ENCODE results near the gene EIF3B. TPM values are rescaled to one million over a fixed set of nuclear protein-coding genes. Genes with fewer than 3 reads are reported as not detected.
"Not testable (repeated sequence)": the region's sequence is repeated elsewhere in the genome, so short reads cannot be mapped to it uniquely, and the experiment has no call there.

The EIF3B gene
- total RNA-seq, 1 donor from 2014 or later: 172 TPM

GRCh38 chr7:2398506-2398905 is 43.9 kb downstream of the EIF3B start:
- intact Hi-C loops (cut with micrococcal nuclease): no loop called here

DNA sequence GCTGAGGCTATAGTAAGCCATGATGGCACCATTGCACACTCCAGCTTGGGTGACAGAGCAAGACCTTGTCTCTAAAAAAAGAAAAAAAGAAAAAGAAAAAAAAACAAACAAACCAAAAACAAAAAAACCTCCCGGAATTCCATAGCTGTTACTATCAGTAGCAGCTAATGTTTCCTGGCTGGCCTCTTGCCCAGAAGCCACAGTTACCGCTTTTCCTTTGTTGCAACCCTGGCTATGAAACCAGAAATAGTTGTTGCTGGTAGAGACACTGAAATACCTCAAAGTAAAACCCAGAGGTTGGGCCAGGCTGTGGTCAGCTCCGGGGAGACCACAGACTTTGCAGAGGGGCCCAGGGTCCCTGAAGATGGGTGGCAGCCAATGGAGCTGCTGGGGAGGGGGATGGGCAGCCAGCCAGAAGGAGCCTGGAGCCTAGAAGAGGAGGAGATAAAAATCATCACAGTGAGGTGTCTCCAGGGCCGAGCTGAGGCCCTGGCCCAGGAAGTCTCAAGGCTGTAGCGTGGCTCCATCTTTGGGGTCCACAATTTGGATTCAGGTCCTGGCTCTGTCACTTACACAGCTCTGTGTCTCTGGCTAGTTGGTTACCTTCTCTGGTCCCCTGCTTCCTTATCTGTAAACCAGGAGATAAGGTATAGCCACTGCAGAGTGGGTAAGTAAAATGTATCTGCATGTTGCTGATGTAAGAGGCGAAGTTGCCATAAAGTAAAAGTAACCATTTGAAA is 45.4 kb downstream of the EIF3B start:
- intact Hi-C loops (cut with micrococcal nuclease): no loop called here

- intact Hi-C loops (cut with micrococcal nuclease): loop anchor here (1.0 to 2.0 kb wide), 2 partner anchors 88 to 228 kb away; partner anchors contain the start of genes SNX8 and TTYH3
Measured at GRCh38 chr7:2402687-2403013, 48.0 kb downstream of the EIF3B start.

DNA sequence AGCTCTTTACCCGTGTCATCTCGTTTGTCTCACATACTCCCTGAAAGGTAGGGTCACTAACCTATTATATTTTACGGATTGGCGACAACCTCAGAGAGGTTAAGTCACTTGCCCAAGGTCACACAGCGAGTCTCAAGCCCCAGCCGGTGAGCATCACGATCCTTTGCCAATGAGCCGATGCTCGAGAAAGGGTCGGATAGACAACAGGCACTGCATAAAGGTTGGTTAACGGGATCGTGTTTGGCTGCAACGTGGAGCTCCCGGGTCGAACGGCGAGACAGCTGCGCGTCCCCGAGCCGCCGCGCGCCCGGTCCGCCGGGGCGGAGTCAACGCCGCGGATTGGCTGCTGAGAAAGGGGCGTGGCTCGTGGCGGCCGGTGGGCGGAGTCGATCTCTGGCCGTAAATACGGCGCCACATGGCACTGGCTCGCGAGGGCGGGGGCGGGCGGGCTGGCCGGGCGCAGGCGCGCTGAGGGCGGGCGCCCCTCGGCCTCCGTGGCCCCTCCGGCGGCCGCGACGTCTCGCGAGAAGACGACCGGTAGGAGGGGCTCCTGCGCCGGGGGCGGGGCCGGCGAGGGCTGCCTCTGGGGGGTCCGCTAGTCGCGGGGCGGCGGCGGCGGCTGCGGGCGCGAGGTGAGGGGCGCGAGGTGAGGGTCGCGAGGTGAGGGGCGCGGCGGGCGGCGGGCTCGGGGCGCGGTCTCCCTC is 48.5 kb downstream of the EIF3B start, which contains the start of gene CHST12:
Gene CHST12 (plus strand): TSS at position 598 of the 704 bp plus-strand sequence. CDS start 29,029 bp downstream, outside the sequence.
- intact Hi-C loops (cut with micrococcal nuclease): loop anchor here (1.0 to 2.0 kb wide), 2 partner anchors 89 to 228 kb away; partner anchors contain the start of genes SNX8 and TTYH3

DNA sequence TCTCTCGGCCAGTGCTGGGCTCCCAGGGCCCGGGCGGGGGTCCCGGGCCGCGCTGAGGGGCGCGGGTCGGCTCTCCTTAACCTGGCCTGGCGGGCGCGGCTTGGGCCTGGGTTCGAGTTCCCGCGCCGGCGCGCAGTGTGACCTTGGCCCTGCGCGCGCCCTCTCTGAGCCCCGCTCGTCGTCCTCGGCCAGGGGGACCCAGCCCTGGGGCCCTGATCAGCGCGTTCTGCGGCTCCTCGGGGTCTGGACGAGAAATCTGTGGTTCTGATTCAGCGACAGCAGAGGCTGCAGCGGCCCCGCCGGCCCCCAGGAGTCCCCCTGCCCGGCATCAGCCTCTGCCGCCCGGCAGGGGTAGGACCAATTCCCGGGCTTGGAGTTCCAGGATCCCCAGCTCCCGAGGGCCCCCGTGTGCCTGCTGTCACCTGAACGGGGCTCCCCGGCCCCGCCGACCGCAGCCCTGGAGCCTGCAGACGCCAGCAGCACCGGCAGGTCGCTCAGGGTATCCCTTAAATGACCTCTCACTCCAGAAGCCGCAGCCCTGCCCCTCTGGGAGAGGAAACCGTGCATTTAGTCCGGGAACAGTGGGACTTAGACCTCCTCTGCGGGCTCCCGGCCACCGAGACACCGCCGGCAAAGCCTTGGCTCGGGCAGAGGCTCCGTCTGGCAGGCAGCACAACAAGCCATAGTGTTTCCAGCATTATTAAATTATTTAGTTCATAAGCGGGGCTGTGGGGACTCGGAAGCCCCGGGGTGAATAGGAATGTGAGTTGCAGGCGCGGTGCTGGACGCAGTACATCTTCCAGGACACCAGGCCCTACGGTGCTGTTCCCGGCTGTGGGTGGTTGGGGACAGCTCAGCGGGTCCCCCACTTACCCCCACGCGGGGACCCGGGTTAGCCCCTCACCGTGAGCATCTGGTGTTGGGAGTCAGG is 49.4 kb downstream of the EIF3B start:
- intact Hi-C loops (cut with micrococcal nuclease): loop anchor here (1.0 to 2.0 kb wide), 2 partner anchors 90 to 227 kb away; partner anchors contain the start of genes SNX8 and TTYH3

GRCh38 chr7:2404714-2405119 is 50.1 kb downstream of the EIF3B start:
- intact Hi-C loops (cut with micrococcal nuclease): loop anchor here (5.0 kb wide), 1 partner anchor 462 kb away; no protein-coding TSS in a partner anchor

DNA sequence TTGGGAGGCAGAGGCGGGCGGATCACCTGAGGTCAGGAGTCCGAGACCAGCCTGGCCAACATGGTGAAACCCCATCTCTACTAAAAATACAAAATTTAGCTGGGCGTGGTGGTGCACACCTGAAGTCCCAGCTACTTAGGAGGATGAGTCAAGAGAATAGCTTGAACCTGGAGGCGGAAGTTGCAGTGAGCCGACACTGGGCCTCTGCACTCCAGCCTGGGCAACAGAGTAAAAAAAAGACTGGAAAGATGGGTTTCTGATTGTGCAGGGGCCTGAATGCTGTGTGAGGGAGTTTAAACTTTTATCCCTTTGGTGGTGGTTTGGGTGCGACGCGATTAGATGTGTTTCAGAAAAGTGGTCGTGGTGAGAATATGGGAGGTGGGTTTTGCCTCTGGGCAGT is 50.6 kb downstream of the EIF3B start:
- intact Hi-C loops (cut with micrococcal nuclease): loop anchor here (5.0 kb wide), 1 partner anchor 463 kb away; no protein-coding TSS in a partner anchor

DNA sequence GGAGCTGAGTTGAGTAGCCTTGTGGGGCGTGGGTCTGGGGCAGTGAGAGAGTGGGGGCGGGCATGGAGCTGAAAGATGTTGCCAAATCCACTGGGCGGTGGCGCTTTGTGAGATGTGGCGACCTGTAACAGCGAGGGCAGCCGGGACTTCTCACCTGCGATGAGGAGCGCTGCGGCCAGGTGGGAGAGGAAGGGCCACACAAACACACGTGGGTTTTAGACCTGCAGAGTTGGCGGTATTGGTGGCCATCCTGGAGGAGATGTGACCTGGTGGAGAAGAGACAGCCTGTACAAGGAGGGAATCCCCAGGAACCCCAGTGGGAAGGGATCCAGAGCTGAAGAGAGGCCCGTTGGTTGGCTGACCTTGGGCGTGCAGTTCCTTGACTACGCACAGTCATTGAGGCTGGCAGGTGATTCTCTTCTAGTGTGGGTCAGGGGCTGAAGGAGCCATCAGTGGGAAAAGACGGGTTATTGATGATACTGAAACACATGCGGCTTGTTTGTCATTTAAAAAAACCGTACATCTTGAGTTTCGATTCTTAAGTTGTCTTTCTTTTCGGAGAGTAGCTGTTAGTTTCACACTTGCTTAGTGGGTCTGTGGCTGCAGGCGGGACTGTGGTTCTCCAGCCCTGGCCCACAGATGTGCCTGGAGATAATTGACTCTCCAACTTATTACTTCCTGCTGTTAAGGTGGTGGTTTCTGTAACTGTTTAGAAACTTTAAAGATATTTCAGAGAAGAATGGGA is 51.1 kb downstream of the EIF3B start:
- intact Hi-C loops (cut with micrococcal nuclease): loop anchor here (1.0 to 5.0 kb wide), 9 partner anchors 13 to 463 kb away; partner anchors contain the start of genes BRAT1, EIF3B, LFNG and MAD1L1

DNA sequence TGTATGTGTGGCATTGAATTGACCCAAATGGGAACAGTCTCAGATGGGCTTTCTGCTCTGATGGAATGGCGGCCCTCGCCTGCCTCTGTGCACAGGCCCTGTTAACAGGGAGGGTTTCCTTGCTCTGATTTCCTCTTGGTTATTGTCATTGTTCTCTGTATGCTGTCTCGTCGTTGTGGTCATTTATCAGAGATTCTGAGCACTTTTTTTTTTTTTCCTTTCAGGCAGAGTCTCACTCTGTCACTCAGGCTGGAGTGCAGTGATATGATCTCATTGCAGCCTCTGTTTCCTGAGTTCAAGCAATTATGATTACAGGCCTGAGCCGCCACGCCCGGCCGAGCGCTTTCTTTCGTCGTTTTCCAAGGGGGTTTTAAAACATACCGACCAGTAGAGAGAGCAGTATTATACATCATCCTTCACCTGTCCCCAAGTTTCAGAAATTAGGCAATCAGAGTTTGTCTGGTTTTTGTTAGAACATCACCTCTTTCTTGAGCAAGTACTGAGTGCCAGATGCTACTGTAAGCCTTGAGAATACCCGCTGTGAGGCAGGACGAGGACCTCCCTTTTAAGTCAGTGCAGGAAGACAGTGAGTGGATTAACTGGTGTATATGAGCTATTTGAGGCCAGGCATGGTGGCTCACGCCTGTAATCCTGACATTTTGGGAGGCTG is 55.3 kb downstream of the EIF3B start:
- intact Hi-C loops (cut with micrococcal nuclease): loop anchor here (5.0 kb wide), 1 partner anchor 468 kb away; no protein-coding TSS in a partner anchor

DNA sequence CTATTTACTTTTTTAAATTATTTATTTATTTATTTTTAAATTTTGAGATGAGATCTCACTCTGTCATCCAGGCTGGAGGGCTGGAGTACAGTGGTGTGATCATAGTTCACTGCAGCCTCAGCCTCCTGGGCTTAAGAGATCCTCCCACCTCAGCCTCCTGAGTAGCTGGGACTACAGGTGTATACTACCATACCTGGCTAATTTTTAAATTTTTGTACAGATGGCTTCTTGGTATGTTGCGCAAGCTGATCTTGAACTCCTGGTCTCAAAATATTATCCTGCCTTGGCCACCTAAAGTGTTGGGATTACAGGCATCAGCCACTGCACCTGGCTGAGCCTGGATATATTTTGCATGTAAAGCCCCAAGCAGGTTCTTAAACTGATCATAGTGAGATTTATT is 56.4 kb downstream of the EIF3B start:
- intact Hi-C loops (cut with micrococcal nuclease): no loop called here

- intact Hi-C loops (cut with micrococcal nuclease): no loop called here
Measured at GRCh38 chr7:2411815-2412586, 57.4 kb downstream of the EIF3B start.

- intact Hi-C loops (cut with micrococcal nuclease): no loop called here
Measured at GRCh38 chr7:2412587-2413201, 58.1 kb downstream of the EIF3B start.

- intact Hi-C loops (cut with micrococcal nuclease): no loop called here
Measured at GRCh38 chr7:2416063-2416462, 61.4 kb downstream of the EIF3B start.

DNA sequence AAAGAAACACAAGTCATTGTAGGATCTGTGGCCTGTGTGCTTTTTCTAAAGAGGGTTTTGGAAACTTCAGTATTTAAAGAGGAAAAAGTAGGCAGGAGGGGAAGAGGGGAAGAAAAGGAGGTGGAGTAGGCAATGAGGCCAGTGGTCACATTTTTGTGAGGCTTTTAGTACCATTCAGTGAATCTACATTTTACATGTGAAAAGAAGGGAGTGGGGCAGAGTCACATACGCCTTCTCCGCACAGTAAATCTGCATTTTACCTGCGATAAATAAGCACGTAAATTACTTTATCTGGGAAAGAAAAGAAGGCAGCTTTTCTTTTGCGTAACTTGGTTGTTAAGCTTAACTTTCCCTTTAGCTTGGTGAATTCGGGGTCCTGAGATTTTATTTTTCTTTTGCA is 62.0 kb downstream of the EIF3B start:
- intact Hi-C loops (cut with micrococcal nuclease): no loop called here

GRCh38 chr7:2417178-2417577 is 62.6 kb downstream of the EIF3B start:
- intact Hi-C loops (cut with micrococcal nuclease): not testable (repeated sequence)

GRCh38 chr7:2417981-2418481 is 63.4 kb downstream of the EIF3B start:
- intact Hi-C loops (cut with micrococcal nuclease): loop anchor here (1.0 kb wide), 1 partner anchor 12 kb away; no protein-coding TSS in a partner anchor

DNA sequence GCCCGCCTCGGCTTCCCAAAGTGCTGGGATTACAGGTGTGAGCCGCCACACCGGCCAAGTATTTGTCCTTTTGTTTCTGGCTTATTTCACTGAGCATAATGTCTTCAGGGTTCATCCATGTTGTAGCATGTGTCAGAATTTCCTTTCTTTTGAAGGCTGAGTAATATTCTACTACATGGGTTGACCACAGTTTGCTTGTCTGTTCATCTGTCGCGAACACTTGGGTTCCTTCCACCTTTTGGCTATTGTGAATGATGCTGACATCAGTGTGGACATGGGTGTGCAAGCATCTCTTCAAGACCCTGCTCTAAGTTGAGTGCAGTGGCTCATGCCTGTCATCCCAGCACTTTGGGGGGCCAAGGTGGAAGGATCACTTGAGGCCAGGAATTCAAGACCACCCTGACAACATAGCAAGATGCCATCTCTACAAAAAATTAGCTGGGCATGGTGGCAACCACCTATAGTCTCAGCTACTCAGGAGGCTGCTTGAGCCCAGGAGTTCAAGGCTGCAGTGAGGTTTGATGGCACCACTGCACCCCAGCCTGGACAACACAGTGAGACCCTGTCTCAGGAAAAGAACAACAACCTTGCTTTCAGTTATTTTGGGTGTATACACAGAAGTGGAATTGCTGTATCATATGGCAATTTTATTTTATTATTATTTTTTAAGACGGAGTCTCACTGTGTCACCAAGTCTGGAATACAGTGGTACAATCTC is 65.7 kb downstream of the EIF3B start:
- intact Hi-C loops (cut with micrococcal nuclease): no loop called here

- intact Hi-C loops (cut with micrococcal nuclease): no loop called here
Measured at GRCh38 chr7:2421943-2422310, 67.3 kb downstream of the EIF3B start.
